IMR-90 (cell line): ENCODE measurements around the gene GABPB2.

Experiments used
- CTCF ChIP-seq: conservative IDR thresholded peaks from 2 replicates; pipeline ENCODE4 v1.5.1; 2012; ENCODE audit warnings: mild to moderate bottlenecking, low read depth, low read length, improper control_type of control experiment
- POLR2A ChIP-seq: IDR thresholded peaks from 2 replicates; pipeline ENCODE4 v1.6.1; 2012; ENCODE audit warnings: mild to moderate bottlenecking, low read depth, low read length
- RCOR1 ChIP-seq: IDR thresholded peaks from 2 replicates; pipeline ENCODE4 v1.6.1; 2012; ENCODE audit warnings: mild to moderate bottlenecking, low read length, improper control_type of control experiment; ENCODE audit not compliant: insufficient replicate concordance

GRCh38 chr1:151130987-151131586 is 60.5 kb downstream of the GABPB2 start:
- TF ChIP-seq CTCF (no peak), POLR2A (no peak), RCOR1 (no peak)
